GM18909 (cell line): ENCODE measurements around the gene ROR2.

Experiments used
- ATAC-seq: cut with Tn5 transposase; IDR thresholded peaks from one replicate; pipeline ENCODE4 v1.9.1; 2021; ENCODE audit warnings: mild to moderate bottlenecking; ENCODE audit not compliant: unreplicated experiment, poor library complexity

Gene ROR2

GRCh38 chr9:91730806-91731205 is 219.2 kb downstream of the ROR2 start:
- no peak for ATAC-seq

DNA sequence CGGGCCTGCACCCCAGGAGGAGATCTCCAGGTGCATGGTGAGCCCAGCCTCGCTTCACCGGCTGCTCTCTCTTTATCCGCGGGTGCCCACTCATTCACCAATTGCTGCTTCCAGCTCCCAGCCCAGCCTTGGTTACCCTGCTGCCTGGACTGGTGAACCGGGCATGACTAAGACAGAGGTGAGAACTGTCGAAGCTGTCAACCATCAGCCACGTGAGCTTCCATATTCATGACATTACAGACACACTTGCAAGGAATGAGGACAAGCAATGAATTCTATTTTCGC is 220.5 kb downstream of the ROR2 start:
- ATAC-seq = no peak

DNA sequence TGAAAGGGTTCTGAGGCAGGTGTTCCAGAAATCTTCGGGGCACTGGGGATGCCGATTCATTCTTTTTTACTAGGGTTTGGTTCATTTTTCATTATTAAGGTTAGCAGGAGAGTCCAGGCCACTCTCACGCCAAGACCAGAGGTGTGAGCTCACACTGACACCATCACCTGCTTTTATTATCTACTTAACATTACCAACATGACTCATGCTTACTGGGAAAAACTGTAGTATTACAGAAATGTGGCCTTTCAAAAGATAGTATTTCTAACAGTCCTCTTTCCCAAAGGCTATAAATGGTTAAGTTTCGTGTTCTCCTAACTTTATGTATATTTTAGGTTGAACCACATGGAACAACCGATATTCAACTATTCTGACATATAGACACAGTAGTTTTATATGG is 222.1 kb downstream of the ROR2 start:
- ATAC-seq = no peak

- peak; percentile 71 for ATAC-seq
Measured at GRCh38 chr9:91727316-91727861, 222.6 kb downstream of the ROR2 start.

DNA sequence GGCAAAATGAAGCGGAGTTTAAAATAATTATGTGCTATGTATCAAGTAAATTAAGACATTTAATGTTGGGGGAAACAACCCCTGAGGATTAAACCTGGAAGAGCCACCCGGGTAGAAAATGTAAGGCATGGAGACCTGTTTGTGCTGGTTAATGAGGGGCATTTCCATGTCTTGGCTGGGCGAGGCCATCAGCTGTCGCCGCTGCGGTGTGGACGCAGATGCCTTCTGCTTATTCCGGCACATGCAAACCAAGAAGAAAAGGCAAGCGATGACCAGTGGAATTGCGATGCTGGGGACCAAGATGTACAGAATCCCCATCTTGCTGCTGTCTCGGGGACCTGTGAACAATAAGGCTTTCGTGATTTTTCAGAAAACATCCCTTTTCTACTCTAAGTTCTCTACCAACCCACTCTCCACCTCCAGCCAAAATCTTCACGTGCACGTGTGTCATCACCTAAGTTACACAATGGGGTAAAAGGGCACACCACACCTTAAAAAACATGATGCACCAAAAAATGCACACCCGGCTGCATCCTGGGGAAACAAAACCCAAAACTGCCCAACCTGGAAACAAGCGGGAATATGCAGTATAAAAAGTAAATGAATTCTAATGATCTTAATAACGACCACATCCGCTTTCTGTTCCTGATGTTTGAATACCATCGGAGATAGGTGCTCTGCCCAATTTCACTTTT is 223.5 kb downstream of the ROR2 start:
- ATAC-seq = no peak

GRCh38 chr9:91725651-91726050 is 224.4 kb downstream of the ROR2 start:
- ATAC-seq = no peak

GRCh38 chr9:91724609-91725505 is 225.2 kb downstream of the ROR2 start:
- ATAC-seq = no peak

DNA sequence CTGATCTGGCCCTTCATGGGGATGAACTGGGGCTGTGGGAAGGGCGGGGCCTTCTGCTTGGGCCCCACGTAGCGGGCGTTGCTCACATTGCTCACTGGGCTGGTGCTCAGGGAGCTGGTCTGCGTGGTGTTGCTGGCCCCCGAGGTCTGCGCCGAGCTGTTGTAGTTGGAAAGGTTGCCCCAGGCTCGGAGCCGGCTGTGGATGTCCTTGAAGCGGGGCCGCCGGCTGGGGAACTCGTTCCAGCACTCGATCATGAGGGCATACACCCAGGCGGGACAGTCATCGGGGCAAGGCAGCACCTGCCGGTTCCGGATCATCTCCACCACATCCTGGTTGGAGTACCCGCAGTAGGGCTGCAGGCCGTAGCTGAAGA is 226.0 kb downstream of the ROR2 start:
- no peak for ATAC-seq

DNA sequence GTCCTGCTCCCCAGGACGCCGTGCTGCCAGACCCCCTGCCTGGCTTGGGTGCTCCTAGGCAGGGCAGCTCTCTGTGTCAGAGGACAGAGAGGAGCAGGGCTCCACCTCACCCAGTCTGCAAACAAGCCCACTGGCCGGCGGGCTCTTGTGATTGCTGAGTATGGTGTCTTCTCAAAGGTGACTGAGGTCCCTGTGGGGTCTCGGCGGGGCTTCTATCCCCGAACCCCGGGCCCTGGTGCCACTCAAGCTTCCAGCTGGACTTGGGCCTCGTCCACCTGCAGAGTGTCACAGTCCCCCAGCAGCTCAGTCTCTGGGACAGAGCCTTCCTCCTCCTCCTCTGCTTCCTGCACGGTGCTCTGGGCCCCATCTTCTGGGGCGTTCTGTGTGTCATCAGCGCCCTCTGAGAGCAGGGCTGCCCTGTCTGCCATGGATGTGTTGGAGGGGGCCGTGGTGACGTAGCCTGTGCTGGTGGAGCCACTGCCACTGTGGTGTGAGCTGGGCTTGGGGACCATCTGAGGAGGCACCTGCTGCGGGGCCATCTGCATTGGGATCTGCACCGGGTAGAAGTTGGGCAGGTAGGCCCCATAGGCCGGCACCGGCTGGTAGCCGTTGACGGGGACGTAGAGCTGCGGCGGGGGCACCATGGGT is 226.5 kb downstream of the ROR2 start:
- no peak for ATAC-seq

DNA sequence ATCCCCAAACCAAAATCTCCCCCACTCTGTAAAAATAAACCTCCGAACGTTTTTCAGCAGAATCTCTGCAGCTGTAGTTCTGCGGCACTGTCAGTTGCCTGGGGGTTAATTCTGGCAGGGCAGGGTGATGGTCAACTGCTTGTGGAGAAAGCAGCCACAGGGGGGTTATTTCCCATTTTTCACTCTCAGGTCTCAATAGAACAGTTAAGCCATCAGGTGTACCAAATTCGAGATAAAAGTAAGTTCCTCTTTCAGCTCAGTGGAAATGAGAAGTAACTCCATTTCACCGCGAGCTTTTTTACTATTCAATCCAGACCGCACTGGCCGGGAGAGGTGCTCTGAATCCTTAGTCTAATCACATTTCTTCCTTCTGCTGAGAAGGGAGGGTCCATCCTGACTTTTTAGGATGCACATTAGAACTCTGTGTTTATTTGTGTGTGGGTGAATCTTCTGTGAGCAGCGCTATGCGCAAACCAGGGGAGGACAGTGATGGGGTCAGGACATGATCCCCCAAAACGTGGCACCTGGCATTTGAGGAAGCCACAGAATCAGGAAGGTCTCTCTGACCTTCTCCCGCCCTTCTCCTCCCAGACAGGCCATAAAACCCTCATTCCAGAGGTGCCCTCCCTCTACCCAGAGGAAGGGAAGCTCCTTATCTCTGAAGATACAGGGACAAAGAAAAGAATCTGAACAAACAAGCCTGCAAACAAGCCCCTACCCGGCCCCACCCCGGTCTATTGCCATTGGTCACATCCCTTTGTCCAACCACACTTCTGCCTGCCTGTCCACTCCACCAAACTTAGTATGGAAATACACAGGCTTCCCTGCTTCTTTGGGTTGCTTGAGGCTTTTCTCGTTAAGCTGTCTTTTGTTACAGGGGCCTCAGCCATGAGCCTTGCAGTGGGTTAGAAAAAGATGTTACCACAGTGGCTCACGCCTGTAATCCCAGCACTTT is 229.0 kb downstream of the ROR2 start:
- ATAC-seq = peak; percentile 72

DNA sequence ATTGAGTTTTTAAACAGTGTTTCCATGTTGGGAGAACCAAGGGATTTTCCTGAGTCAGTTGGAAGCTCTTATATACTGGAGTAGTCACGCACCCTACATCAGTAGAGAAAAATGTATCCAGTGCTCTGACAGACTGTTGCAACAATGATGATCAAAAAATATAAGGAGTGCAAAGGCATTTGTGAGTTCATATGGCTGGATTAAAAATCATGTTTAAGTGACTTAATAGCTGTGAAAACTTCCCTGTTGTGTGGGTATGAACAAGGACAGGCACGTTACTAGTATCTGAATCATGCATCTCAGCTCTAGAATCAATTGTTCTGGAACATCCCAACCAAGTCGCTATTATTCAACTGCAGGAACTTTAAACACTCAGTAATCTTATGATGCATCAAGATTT is 229.7 kb downstream of the ROR2 start:
- ATAC-seq = peak; percentile 19

DNA sequence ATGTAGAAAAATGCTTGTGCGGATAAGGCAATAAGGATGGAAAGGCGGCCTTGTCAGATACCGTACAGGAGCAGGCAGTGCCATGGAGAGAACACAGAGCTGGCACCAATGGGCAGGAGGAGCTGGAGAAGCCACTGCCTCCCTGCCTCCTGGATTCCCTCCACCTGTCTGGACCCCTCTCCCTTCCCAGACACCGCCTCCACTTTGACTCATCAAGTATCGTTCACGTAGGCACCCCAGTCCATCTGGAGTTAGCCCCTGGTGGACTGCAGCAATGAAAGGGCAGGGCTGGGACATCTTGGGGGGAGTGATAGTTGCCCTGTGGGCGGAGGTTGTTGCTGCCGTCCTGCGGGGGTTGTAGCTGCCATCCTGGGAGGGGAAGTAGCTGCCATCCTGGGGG is 232.0 kb downstream of the ROR2 start:
- ATAC-seq = no peak

DNA sequence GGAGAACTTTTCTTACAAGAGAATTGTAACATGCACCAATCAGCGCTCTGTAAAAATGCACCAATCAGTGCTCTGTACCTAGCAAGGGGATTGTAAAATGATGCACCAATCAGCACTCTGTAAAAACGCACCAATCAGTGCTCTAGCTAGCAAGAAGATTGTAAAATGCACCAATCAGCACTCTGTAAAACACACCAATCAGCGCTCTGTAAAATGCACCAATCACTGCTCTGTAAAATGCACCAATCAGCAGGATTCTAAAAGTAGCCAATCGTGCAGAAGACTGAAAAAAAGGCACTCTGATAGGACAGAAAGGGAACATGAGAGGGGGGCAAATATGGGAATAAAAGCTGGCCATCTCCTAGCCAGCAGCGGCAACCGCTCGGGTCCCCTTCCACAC is 233.2 kb downstream of the ROR2 start:
- no peak for ATAC-seq

DNA sequence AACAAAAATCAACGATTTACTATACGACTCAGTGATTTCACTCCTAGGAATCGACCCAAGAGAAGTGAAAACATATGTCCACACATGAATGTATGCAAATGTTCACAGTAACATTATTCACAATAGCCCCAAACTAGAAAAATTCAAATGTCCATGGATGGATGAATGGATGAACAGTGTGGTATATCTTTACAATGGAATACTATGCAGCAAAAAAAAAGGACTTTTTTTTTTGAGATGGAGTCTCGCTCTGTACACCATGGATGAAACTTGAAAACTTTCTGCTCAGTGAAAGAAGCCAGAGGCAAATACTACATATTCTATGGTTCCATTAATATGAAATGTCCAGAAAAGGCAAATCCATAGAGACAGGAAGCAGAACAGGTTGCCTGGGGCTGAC is 233.8 kb downstream of the ROR2 start:
- no peak for ATAC-seq

DNA sequence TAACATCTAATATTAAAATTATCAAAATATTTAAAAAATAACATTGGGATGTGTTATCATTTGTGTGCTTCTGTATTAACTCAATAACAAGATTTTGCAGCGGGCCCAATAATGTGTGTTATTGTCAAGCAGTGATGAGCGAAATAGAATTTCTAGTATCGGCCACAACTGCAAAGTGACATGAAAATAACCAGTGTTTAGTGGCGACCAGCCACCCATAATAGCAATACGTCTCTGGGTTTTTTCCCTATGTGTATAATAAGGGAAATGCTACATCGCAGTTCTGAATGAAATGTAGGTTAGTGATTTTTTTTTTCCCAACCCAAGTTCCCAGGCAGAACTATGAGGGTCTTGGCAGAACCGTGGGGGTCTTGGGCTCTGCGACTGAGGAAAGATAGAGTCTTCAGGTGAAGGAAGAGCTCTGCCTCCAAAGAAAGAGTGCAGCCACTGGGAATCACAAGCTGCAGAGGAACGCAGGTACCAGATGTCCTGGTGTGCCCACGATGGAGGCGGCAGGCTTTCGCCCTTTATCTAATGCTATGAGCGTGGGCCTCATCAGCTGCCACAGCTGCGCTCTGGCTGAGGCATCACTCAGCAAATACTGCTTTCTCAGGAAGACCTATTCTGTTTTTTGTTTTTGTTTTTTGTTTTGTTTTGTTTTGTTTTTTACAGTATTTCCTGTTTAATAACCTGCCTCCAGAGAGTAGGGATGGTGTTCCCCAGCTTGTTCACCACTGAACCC is 235.0 kb downstream of the ROR2 start:
- no peak for ATAC-seq

GRCh38 chr9:91714020-91714806 is 235.8 kb downstream of the ROR2 start:
- ATAC-seq = no peak

GRCh38 chr9:91712811-91713210 is 237.2 kb downstream of the ROR2 start:
- ATAC-seq = no peak

GRCh38 chr9:91711755-91712601 is 238.1 kb downstream of the ROR2 start:
- peak; percentile 91 for ATAC-seq
